Stimulated activated CD4-positive, alpha-beta T cell treated with anti-CD3 and anti-CD28 coated beads, Interleukin-12 subunit alpha, Interleukin-12 subunit beta, amount 100 ng/mL, for 48 hours (primary cell): ENCODE data around the gene BCAS3.

ENCODE experiments used
- DNase-seq, 3 donors: peaks; one replicate each; pipeline ENCODE4 v3.0.0-alpha.2; 2020; ENCODE audit warnings: low read depth in 2 of 3, low spot score in 1 of 3

The BCAS3 gene

GRCh38 chr17:61183793-61184192, 506.1 kb downstream of the BCAS3 start:
- DNase-seq = no peak

- no peak for DNase-seq
Observed at GRCh38 chr17:61185385-61185784, 507.7 kb downstream of the BCAS3 start.

DNA sequence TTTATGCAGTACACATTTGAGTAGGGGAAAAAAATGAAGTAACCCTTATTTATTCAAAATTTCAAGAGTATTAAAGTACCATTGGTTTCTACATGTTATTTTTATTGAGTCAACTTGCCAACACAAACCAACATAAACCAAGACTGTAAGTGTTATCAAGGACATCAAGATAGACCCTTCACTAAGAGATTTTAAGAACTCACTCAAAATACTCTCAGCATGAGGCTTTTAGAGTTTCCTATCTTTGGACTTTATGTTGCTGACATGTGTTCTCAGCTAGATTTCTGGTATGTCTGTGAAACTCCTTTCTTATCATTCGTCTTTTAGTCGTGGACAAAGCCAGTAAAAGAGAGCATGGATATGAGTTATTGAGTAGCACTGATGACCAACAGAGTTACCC, 509.4 kb downstream of the BCAS3 start:
- no peak for DNase-seq

- DNase-seq = no peak
Observed at GRCh38 chr17:61188081-61188480, 510.4 kb downstream of the BCAS3 start.

DNA sequence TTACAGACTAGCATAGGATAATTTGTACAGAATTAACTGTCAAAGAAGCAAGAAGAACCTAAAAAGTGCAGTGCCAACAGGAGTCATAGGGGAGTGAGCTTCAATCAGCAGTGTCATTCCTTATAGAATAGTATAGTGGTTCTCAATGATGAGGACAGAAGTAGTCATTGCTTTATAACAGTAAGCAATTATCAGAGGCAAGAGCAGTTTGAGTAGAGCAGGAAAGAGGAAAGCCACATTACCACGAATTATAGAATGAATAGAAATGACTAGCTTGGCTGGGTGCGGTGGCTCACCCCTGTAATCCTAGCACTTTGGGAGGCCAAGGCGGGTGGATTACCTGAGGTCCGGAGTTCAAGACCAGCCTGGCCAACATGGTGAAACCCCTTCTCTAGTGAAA, 512.3 kb downstream of the BCAS3 start:
- no peak for DNase-seq

GRCh38 chr17:61196302-61196704, 518.7 kb downstream of the BCAS3 start:
- DNase-seq = no peak

DNA sequence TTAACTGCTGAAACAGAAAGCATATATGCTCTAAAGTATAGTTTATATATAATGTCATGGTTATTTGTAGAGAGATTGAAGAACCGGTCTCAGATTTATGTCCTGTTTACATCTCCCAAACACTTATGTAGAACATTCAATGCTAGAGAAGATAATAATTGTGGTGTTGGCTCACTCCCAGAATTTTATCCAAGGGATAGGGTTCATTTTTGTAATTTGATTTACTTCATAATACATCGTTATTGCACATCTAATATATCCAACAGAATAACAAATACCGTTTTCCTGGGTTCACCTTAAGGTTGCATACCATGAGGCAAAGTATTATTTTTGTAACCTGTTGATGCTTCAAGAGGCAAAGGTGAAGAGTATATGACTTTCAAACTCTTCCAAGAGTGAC, 519.1 kb downstream of the BCAS3 start:
- DNase-seq = no peak

GRCh38 chr17:61199431-61200338, 522.0 kb downstream of the BCAS3 start:
- DNase-seq = no peak

DNA sequence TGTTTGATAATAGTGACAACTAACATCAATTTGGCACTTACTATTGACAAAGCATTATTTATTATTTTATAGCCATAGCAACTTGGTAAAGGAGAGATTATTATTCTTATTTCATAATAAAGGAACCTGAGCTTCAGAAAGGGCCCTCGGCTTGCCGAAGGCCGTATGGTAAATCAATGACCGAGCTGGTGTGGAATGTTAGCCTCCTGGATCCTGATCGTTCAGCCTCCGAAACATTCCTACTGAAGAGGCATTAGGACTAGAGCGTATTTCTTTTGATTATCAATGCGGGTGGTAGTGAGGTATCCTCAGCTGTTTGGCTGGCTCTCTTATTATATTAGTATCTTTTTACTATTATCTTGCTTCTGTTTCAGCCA, 522.7 kb downstream of the BCAS3 start:
- no peak for DNase-seq

DNA sequence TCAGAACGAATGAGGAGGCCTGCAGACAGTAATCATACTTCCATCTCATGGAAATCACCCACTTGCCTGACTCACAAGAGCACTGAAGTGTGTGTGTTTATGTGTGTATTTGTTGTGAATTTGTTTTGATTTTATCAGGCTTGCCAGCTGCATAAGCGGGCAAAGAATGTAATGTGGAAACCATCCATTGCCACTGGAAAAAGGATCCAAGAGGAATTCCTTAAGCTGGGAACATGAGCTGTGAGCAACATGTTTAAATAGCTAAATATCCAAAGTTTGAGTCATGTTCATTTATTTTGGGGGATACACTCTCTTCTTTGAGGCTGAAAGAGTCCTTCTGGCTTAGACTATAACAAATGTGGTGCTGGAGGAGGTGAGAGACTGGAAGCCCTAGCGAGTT, 523.6 kb downstream of the BCAS3 start:
- no peak for DNase-seq

DNA sequence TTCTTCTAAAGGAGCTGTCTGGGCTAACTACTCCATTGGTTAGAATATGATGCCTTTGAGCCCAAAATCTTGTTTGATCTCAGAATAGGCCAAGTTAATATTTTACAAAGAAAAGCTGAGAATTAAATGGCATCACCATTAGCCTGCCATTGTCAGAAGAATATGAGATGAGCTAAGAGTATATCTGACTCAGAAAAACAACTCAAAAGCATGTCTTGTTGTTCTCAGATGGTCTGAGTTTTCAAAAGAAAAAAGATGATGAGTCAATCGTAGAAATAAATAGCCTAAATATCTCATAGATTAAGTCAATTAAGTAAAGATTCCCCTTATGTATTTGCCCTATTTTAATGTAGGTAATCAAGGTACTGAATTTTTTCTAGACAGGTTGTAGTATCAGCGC, 524.9 kb downstream of the BCAS3 start:
- DNase-seq = no peak

GRCh38 chr17:61203671-61204131, 526.0 kb downstream of the BCAS3 start:
- no peak for DNase-seq

GRCh38 chr17:61204456-61204855, 526.8 kb downstream of the BCAS3 start:
- DNase-seq = no peak

GRCh38 chr17:61205401-61205800, 527.8 kb downstream of the BCAS3 start:
- DNase-seq = no peak

GRCh38 chr17:61205931-61206330, 528.3 kb downstream of the BCAS3 start:
- no peak for DNase-seq

DNA sequence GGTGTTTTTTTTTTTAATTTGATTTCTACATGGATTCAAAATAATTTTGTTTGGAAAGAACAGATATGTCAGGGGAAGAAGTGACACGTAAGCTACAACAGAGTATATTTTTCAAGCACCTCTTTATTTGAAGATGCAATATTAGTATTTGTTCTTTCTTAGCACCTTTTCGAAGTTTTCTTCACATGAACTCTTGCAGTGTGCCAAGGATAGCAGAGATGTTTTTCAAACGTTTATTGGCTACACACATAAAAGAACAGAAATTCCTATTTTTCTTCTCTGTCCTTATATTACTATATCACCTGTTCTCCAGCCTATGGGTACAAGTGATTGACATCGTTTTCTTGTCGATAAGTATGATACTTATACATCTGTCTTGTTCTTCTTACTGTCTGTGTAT, 529.3 kb downstream of the BCAS3 start:
- no peak for DNase-seq

DNA sequence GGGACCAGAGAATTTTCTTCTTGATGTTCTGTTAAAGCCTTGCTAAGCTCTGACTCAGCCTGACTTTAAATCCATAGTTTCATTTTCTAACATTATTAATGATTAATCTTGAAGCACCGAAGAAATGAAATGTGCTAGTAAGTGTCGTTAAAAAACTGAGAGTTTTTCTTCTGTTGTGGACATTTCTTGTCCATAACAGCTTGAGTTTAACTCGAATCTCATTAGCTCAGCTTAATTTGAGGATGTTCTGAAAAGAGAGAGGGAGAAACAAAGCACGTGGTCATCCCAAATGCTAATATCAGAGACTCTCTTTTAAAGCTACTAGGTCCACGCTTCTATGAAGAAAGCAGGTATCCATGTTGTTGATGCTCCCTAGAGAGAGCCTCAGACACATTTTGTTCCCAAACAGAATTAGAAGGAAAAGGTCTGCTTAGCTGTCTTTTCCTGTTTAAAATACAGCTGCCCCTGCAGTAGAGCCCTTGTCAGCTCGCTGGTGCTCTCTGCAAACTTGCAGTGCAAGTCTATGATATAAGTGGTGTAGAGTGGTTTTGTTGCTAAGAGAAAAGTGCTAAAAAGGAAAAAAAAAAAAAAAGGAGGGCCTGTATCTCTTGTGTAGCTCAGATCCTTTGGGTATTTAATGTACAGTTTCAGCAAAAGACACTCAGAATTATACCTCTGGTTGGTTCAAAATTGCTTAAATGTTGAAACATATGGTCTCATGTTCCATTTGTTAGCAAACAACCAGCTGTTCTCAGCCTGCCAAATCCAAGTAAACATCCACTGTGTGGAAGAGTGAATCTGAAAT, 530.9 kb downstream of the BCAS3 start:
- no peak for DNase-seq

DNA sequence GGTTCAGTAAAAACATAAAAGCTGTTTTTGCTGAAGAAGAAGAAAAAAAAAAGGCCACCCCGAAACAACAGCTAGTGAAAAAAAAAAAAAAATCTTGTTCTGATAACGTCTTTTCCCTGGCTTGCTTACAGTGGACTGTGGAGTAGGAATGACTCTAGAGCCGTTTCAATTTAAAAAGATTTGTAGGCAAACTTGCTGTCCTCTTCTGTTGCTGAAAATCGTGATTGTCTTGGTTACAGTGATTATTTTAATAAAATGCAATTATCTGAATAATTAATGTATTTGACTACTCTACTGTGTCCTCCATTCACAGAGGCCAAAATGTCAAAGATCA, 531.4 kb downstream of the BCAS3 start:
- no peak for DNase-seq

DNA sequence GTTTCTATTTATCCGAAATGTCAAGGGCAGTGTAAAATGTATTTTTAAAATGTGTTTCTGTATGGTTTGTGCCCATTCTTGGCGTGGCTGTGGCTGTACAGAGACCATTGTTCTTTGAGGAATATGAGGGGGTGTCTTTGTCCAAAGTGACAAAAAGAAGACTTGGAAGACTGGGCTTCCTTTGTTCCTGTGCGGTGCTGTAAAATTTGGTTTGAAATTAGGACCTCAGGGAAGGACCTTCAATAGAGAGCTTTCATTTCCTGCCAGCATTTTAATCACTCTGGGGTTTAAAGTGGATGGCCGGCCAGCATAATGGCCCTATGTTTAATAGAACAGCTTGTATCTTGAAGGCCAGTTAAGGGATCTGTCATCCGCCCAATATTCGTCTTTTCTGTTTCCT, 531.9 kb downstream of the BCAS3 start:
- no peak for DNase-seq

- DNase-seq = no peak
Observed at GRCh38 chr17:61211236-61211635, 533.6 kb downstream of the BCAS3 start.

DNA sequence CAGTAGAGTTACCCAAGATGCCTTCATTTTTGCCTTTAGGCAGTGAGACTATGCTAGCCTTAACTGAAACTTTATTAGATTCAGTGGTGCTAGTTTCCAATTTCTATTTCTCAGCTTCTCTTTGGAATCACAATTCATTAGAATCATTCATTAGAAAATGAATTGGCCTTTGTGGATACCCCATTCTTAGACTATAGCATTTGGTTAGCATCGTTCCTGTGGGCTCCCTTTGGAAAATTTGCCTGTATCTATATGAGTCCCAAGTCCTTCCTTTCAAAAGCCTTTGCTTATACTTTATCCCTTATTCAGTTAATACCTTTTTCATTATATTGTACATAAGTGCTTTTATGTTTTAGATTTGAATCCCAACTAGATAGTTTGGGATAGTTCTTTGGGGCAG, 535.0 kb downstream of the BCAS3 start:
- DNase-seq = no peak

- no peak for DNase-seq
Observed at GRCh38 chr17:61214753-61215152, 537.1 kb downstream of the BCAS3 start.
